CD8-positive, alpha-beta memory T cell (primary cell): Measurements from ENCODE around the gene SEPTIN14. TPM values are rescaled to one million over a fixed set of nuclear protein-coding genes. Genes with fewer than 3 reads are reported as not detected.
"Not testable (repeated sequence)": the region's sequence is repeated elsewhere in the genome, so short reads cannot be mapped to it uniquely, and the experiment has no call there.

Experiments used
- CTCF ChIA-PET: fragments of 350-600 bp; sonication (Branson Sonifier 250); formaldehyde crosslinking; loops from one replicate; lab custom pipeline; 2021; ENCODE audit warnings: antibody characterized with exemption; lab: Charles Lee
- POLR2A ChIA-PET: fragments of 350-600 bp; sonication (Branson Sonifier 250); formaldehyde crosslinking; loops from one replicate; lab custom pipeline; 2021; ENCODE audit warnings: antibody characterized with exemption; lab: Charles Lee
- DNase-seq, 5 donors: peaks; one replicate each; pipeline versions ENCODE4 v3.0.0 to v3.0.0-alpha.2; 2020 to 2022; ENCODE audit warnings: mixed read lengths in 1 of 5
- H3K27ac ChIP-seq: one replicate; pipeline ENCODE4 v1.7.0; 2013; ENCODE audit warnings: low read depth, mild to moderate bottlenecking, low read length, moderate library complexity
- H3K27me3 ChIP-seq: 2 replicates; pipeline ENCODE4 v1.7.0; 2013; ENCODE audit warnings: low read length, mild to moderate bottlenecking; ENCODE audit not compliant: insufficient read depth, poor library complexity, severe bottlenecking
- H3K36me3 ChIP-seq: 2 replicates; pipeline ENCODE4 v1.7.0; 2013; ENCODE audit warnings: mild to moderate bottlenecking, low read length, moderate library complexity; ENCODE audit not compliant: insufficient read depth
- H3K4me1 ChIP-seq: 2 replicates; pipeline ENCODE4 v1.7.0; 2013; ENCODE audit warnings: mild to moderate bottlenecking, low read length, moderate library complexity; ENCODE audit not compliant: insufficient read depth
- H3K4me3 ChIP-seq: 2 replicates; pipeline ENCODE4 v1.7.0; 2013; ENCODE audit warnings: mild to moderate bottlenecking, low read length
- H3K9me3 ChIP-seq: 2 replicates; pipeline ENCODE4 v1.7.0; 2013; ENCODE audit warnings: mild to moderate bottlenecking, low read length
- H3K27ac Mint-ChIP-seq, 8 donors: one replicate each; pipeline ENCODE4 v1.8.0; 2020 to 2021; ENCODE audit warnings: mixed read lengths in 8 of 8, mild to moderate bottlenecking in 6 of 8, inconsistent platforms in 3 of 8, moderate library complexity in 3 of 8
- H3K27me3 Mint-ChIP-seq, 2 donors: one replicate each; pipeline ENCODE4 v1.8.0; 2020 to 2021; ENCODE audit warnings: mixed read lengths in 2 of 2, mild to moderate bottlenecking in 1 of 2, moderate library complexity in 1 of 2
- H3K36me3 Mint-ChIP-seq, 3 donors: one replicate each; pipeline ENCODE4 v1.8.0; 2020 to 2021; ENCODE audit warnings: mixed read lengths in 3 of 3, inconsistent platforms in 1 of 3, mild to moderate bottlenecking in 1 of 3
- H3K4me1 Mint-ChIP-seq, 3 donors: one replicate each; pipeline ENCODE4 v1.8.0; 2020 to 2021; ENCODE audit warnings: mixed read lengths in 3 of 3, inconsistent platforms in 1 of 3, mild to moderate bottlenecking in 1 of 3
- H3K4me3 Mint-ChIP-seq, 7 donors: one replicate each; pipeline ENCODE4 v1.8.0; 2020 to 2021; ENCODE audit warnings: mixed read lengths in 7 of 7, mild to moderate bottlenecking in 6 of 7, moderate library complexity in 4 of 7, inconsistent platforms in 2 of 7
- H3K9me3 Mint-ChIP-seq, 5 donors: one replicate each; pipeline ENCODE4 v1.8.0; 2020 to 2022; ENCODE audit warnings: mixed read lengths in 5 of 5, mild to moderate bottlenecking in 3 of 5, moderate library complexity in 2 of 5, inconsistent platforms in 1 of 5
- polyA plus RNA-seq: library from polyadenylated mRNA; unstranded; fragments of 300-500 nt; fragmentation: Illumina TruSeq; gene quantifications from one replicate; pipeline ENCODE4 v1.2.3, GENCODE V29; 2021
- total RNA-seq, 2 experiments: library from RNA; stranded (reverse); gene quantifications; one replicate each; pipeline ENCODE4 v1.2.3, GENCODE V29; 2021

Gene SEPTIN14
- total and polyA plus RNA-seq, 3 experiments from 2014 or later: not detected

DNA sequence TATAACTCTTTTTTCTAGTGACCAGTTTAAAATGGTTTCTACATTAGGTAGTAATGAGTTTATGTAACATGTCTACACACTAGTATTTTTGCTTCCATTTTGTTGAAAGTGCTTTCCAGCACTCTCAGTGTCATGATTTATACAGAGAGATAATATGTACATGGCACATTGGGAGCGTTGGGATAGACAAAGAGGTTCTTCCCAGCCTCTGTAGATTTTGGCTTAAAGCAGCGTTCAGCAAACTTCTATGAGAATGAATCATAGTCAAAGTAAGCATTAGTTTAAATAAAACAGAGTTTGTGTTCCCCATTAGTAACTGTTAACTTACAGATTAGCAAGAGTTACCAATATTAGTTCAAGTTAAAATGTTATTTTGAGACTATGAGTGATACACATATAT is 43.9 kb downstream of the SEPTIN14 start:
- H3K9me3 ChIP-seq: no peaks in the 10 kb centered on the region
- no peak for DNase-seq
- ChIA-PET POLR2A (no interaction called here), CTCF (no interaction called here)
- H3K4me1 ChIP-seq: no peaks in the 10 kb centered on the region
- no peaks in the 10 kb centered on the region for H3K27me3 ChIP-seq
- H3K4me1 Mint-ChIP-seq: no peaks in the 10 kb centered on the region
- H3K27me3 Mint-ChIP-seq: peaks cover 10 to 16% of the 10 kb centered on the region in 2 donors
- no peak overlapping the region for H3K27ac ChIP-seq
- no peaks in the 10 kb centered on the region for H3K36me3 ChIP-seq
- no peak overlapping the region for H3K4me3 Mint-ChIP-seq
- no peak overlapping the region for H3K27ac Mint-ChIP-seq
- peaks cover 5 to 16% (median 9%) of the 10 kb centered on the region in 5 donors for H3K9me3 Mint-ChIP-seq
- H3K4me3 ChIP-seq: no peak overlapping the region
- peaks cover 0 to 1% (median 0%) of the 10 kb centered on the region in 3 donors for H3K36me3 Mint-ChIP-seq

DNA sequence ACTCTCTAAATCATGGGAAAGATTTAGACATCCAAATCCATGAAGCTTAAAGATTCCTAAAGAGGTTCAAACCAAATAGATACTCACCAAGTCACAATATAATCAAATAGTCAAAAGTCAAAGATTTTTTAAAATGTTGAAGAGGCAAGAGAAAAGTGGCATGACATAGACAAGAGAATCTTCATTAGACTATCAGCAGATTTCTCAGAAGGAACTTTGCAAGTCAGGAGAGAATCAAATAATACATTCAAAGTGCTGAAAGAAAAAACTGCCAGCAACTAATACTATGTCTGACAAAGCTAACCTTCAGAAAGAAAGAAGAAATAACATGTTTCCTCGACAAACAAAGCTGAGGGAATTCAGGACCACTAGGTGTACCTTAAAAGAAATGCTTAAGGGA is 65.3 kb downstream of the SEPTIN14 start:
- H3K27me3 ChIP-seq, H3K4me1 ChIP-seq, H3K4me3 Mint-ChIP-seq, H3K27me3 Mint-ChIP-seq, H3K27ac ChIP-seq, DNase-seq, H3K4me3 ChIP-seq, H3K4me1 Mint-ChIP-seq, H3K36me3 ChIP-seq, H3K9me3 ChIP-seq, POLR2A ChIA-PET, H3K36me3 Mint-ChIP-seq, H3K27ac Mint-ChIP-seq: not testable (repeated sequence)
- CTCF ChIA-PET: interaction anchor here (0.7 kb wide), 1 partner anchor 14 kb away, joined by 3 read pairs; no protein-coding TSS in a partner anchor
- H3K9me3 Mint-ChIP-seq: peaks cover 7 to 26% (median 17%) of the 10 kb centered on the region in 5 donors

DNA sequence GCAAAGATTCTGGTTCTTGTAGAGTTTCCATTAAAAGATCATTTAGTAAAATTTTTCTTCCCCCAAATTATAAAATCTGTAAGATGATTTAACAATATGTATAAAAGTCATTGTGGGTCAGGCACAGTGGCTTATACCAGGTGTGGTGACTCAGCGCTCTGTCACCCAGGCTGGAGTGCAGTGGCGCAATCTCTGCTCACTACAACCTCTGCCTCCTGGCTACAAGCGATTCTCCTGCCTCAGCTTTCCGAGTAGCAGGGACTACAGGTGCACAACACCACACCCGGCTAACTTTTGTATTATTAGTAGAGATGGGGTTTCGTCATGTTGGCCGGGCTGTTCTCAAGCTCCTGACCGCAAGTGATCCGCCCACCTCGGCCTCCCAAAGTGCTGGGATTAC is 68.0 kb downstream of the SEPTIN14 start:
- peaks cover 7 to 23% (median 17%) of the 10 kb centered on the region in 5 donors for H3K9me3 Mint-ChIP-seq
- H3K4me3 Mint-ChIP-seq: no peak overlapping the region
- POLR2A ChIA-PET: no interaction called here
- DNase-seq: no peak
- Histone ChIP-seq H3K4me3 (no peak overlapping the region), H3K9me3 (no peaks in the 10 kb centered on the region), H3K27ac (no peak overlapping the region), H3K36me3 (no peaks in the 10 kb centered on the region), H3K4me1 (no peaks in the 10 kb centered on the region), H3K27me3 (no peaks in the 10 kb centered on the region)
- no peak overlapping the region for H3K27ac Mint-ChIP-seq
- peaks cover 0 to 4% (median 0%) of the 10 kb centered on the region in 3 donors for H3K36me3 Mint-ChIP-seq
- H3K4me1 Mint-ChIP-seq: no peaks in the 10 kb centered on the region
- H3K27me3 Mint-ChIP-seq: peaks cover 0 to 2% of the 10 kb centered on the region in 2 donors
- CTCF ChIA-PET: no interaction called here

DNA sequence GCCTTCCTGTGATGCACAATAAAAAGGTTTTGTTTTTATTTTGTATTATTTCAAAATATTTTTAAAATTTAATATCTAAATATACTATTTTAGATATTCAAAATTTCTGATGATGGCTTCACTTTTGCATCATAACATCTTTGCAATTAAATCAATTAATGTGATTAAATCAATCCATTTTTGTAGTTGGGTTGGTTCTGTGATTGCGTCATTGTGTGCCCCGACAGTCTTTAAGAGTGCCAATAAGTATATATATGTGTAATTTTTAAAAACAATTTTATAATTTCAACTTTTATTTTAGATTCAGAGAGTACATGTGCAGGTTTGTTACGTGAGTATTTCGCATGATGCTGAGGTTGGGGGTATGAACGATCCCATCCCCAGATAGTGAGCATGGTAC is 70.5 kb downstream of the SEPTIN14 start:
- POLR2A ChIA-PET: no interaction called here
- Mint-ChIP-seq H3K27me3 (peaks cover 0 to 2% of the 10 kb centered on the region in 2 donors), H3K4me1 (no peaks in the 10 kb centered on the region)

DNA sequence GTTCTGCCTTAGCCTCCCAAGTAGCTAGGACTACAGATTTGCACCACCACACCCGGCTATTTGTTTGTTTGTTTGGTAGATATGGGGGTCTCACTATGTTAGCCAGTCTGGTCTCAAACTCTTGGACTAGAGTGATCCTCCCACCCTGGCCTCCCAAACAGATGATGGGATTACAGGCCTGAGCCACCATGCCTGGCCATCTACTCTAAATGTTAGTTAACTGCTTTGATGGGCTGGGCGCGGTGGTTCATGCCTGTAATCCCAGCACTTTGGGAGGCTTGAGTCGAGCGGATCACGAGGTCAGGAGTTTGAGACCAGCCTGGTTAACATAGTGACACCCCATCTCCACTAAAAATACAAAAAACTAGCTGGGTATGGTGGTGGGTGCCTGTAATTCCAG is 74.8 kb downstream of the SEPTIN14 start:
- Mint-ChIP-seq H3K27ac (no peak overlapping the region), H3K9me3 (peaks cover 0 to 4% (median 0%) of the 10 kb centered on the region in 5 donors), H3K4me1 (no peaks in the 10 kb centered on the region), H3K36me3 (no peaks in the 10 kb centered on the region), H3K4me3 (no peak overlapping the region), H3K27me3 (peaks cover 0 to 8% of the 10 kb centered on the region in 2 donors)
- Histone ChIP-seq H3K27ac (no peak overlapping the region), H3K9me3 (no peaks in the 10 kb centered on the region), H3K4me3 (no peak overlapping the region), H3K27me3 (no peaks in the 10 kb centered on the region), H3K4me1 (no peaks in the 10 kb centered on the region), H3K36me3 (no peaks in the 10 kb centered on the region)
- POLR2A ChIA-PET: no interaction called here
- DNase-seq: no peak
- CTCF ChIA-PET: no interaction called here

More for the DNA sequence above, 70.5 kb downstream of the SEPTIN14 start:
- H3K9me3 Mint-ChIP-seq: peaks cover 3 to 19% (median 10%) of the 10 kb centered on the region in 5 donors
- no peaks in the 10 kb centered on the region for H3K36me3 ChIP-seq
- no peak for DNase-seq
- H3K36me3 Mint-ChIP-seq: peaks cover 0 to 4% (median 0%) of the 10 kb centered on the region in 3 donors
- H3K4me1 ChIP-seq: no peaks in the 10 kb centered on the region
- no peak overlapping the region for H3K4me3 ChIP-seq
- H3K4me3 Mint-ChIP-seq: no peak overlapping the region
- H3K9me3 ChIP-seq: no peaks in the 10 kb centered on the region
- no peaks in the 10 kb centered on the region for H3K27me3 ChIP-seq
- no peak overlapping the region for H3K27ac ChIP-seq
- H3K27ac Mint-ChIP-seq: no peak overlapping the region
- CTCF ChIA-PET: no interaction called here

DNA sequence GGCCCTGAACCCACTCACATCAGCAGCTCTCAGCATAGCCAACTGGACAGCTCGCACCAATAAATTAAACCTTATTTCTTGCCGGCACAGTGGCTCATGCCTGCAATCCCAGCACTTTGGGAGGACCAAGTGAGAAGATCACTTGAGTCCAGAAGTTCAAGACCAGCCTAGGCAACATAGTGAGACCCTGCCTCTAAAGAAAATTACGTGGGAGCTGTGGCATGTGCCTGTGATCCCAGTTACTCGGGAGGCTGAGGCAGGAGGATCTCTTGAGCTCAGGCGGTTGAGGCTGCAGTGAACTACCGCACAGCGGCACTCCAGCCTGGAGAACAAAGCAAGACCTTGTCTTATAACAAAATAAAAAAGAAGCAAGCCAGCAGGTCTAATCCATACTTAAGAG is 75.7 kb downstream of the SEPTIN14 start:
- Mint-ChIP-seq H3K9me3 (peaks cover 0 to 2% (median 0%) of the 10 kb centered on the region in 5 donors), H3K27me3 (peaks cover 0 to 8% of the 10 kb centered on the region in 2 donors), H3K36me3 (no peaks in the 10 kb centered on the region), H3K4me3 (no peak overlapping the region), H3K27ac (peak overlapping the region in 1 of 8 donors; percentile 47), H3K4me1 (no peaks in the 10 kb centered on the region)
- Histone ChIP-seq H3K27ac (no peak overlapping the region), H3K9me3 (no peaks in the 10 kb centered on the region), H3K4me3 (no peak overlapping the region), H3K4me1 (no peaks in the 10 kb centered on the region), H3K27me3 (no peaks in the 10 kb centered on the region), H3K36me3 (no peaks in the 10 kb centered on the region)
- no peak for DNase-seq
- CTCF ChIA-PET: no interaction called here
- POLR2A ChIA-PET: no interaction called here

DNA sequence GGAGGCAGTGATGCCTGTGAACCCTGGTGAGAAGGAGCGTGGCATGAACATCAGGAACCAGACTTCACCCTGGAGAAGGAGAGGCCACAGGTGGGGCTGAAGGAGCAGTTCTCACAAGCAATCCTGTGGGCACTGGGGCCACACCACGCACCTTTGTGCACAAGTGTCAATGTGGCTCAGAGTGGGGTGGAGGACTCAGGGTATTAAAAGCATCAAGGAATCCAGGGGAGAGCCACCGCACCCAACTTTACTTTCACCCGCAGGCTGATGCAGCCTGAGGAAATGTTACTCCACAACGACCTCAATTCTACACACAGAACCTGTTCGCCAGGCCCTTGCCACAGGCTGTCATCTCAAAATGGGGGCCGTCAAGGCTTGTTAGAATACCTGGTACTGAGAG is 77.1 kb downstream of the SEPTIN14 start:
- H3K4me3 Mint-ChIP-seq, H3K4me3 ChIP-seq, H3K9me3 ChIP-seq, H3K4me1 Mint-ChIP-seq, CTCF ChIA-PET, H3K36me3 ChIP-seq, H3K27ac ChIP-seq, H3K27me3 Mint-ChIP-seq, DNase-seq, H3K36me3 Mint-ChIP-seq, H3K27me3 ChIP-seq, H3K9me3 Mint-ChIP-seq, POLR2A ChIA-PET, H3K27ac Mint-ChIP-seq, H3K4me1 ChIP-seq: not testable (repeated sequence)

DNA sequence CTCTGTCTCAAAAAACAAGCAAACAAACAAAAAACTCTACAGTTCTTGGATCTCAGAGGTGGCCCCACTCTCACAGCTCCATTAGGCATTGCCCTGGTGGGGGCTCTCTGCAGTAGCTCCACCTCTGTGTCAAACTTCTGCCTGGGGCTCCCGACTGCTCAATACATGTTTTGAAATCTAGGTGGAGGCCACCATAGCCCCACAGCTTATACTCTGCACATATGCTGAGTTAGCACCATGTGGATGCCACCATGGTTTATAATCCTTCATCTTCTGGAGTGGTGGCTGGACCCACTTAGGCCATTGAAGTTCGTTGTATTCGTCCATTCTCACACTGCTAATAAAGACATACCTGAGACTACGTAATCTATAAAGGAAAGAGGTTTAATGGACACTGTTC is 78.4 kb downstream of the SEPTIN14 start:
- Mint-ChIP-seq H3K9me3 (peaks cover 0 to 2% (median 0%) of the 10 kb centered on the region in 5 donors), H3K4me3 (no peak overlapping the region), H3K27me3 (peaks cover 5 to 6% of the 10 kb centered on the region in 2 donors), H3K4me1 (no peaks in the 10 kb centered on the region), H3K27ac (no peak overlapping the region), H3K36me3 (no peaks in the 10 kb centered on the region)
- no peaks in the 10 kb centered on the region for H3K4me1 ChIP-seq
- no peak overlapping the region for H3K27ac ChIP-seq
- H3K4me3 ChIP-seq: no peak overlapping the region
- POLR2A ChIA-PET: no interaction called here
- no peak for DNase-seq
- H3K36me3 ChIP-seq: no peaks in the 10 kb centered on the region
- no peaks in the 10 kb centered on the region for H3K27me3 ChIP-seq
- no peaks in the 10 kb centered on the region for H3K9me3 ChIP-seq
- CTCF ChIA-PET: no interaction called here

DNA sequence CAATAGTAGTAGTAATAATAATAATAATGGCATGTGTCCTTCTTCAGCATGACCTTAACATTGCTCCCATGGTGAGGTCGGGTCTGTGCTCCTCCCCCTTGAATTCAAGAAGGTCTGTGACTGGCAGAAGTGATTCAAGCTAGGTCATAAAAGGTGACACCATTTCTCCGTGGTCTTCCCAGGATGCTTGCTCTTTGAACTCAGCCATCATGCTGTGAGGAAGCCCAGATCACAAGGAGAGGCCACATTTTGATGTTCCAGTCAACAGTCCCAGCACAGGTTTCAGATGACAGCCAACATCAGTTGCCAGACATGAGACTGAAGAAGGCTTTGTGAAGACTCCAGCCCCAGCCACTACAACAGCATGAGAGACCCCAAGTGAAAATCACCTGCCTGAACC is 83.9 kb downstream of the SEPTIN14 start:
- CTCF ChIA-PET: no interaction called here

More for the DNA sequence above, 83.9 kb downstream of the SEPTIN14 start:
- no peaks in the 10 kb centered on the region for H3K4me1 Mint-ChIP-seq
- H3K4me3 ChIP-seq: no peak overlapping the region
- no peaks in the 10 kb centered on the region for H3K36me3 Mint-ChIP-seq
- H3K36me3 ChIP-seq: no peaks in the 10 kb centered on the region
- no peaks in the 10 kb centered on the region for H3K27me3 ChIP-seq
- no peak overlapping the region for H3K4me3 Mint-ChIP-seq
- no peaks in the 10 kb centered on the region for H3K4me1 ChIP-seq
- H3K27ac ChIP-seq: no peak overlapping the region
- no peak overlapping the region for H3K27ac Mint-ChIP-seq
- H3K9me3 Mint-ChIP-seq: no peaks in the 10 kb centered on the region
- POLR2A ChIA-PET: no interaction called here
- H3K27me3 Mint-ChIP-seq: peaks cover 5 to 11% of the 10 kb centered on the region in 2 donors
- no peaks in the 10 kb centered on the region for H3K9me3 ChIP-seq
- DNase-seq: no peak
